NCI-H1092 treated with DMSO at 0.1 percent for 48 hours (cell line): ENCODE data around the gene TRIM43.
"Not testable (repeated sequence)": the region's sequence is repeated elsewhere in the genome, so short reads cannot be mapped to it uniquely, and the experiment has no call there.

Source experiments
- DNase-seq: peaks from one replicate; lab custom pipeline; 2025; lab: John Stamatoyannopoulos, UW

The TRIM43 gene

GRCh38 chr2:95641787-95642186 is 50.0 kb downstream of the TRIM43 start:
- DNase-seq = not testable (repeated sequence)

- not testable (repeated sequence) for DNase-seq
Observed at GRCh38 chr2:95642360-95642759, 50.6 kb downstream of the TRIM43 start.

- DNase-seq = not testable (repeated sequence)
Observed at GRCh38 chr2:95642951-95643350, 51.1 kb downstream of the TRIM43 start.

- DNase-seq = not testable (repeated sequence)
Observed at GRCh38 chr2:95645312-95645711, 53.5 kb downstream of the TRIM43 start.

- DNase-seq = not testable (repeated sequence)
Observed at GRCh38 chr2:95646274-95646994, 54.6 kb downstream of the TRIM43 start.

GRCh38 chr2:95648894-95649544 is 57.2 kb downstream of the TRIM43 start:
- not testable (repeated sequence) for DNase-seq
